ENCODE measurements around the gene WASF2. TPM values are rescaled to one million over a fixed set of nuclear protein-coding genes. Genes with fewer than 3 reads are reported as not detected.
"Not testable (repeated sequence)": the region's sequence is repeated elsewhere in the genome, so short reads cannot be mapped to it uniquely, and the experiment has no call there.

The WASF2 gene
- polyA plus RNA-seq, 1 donor from 2014 or later = 2.5 TPM

GRCh38 chr1:27435566-27436203 lies 54.3 kb downstream of the WASF2 start:
- Histone ChIP-seq H3K27ac (ENCODE audit: low read length) (no peak overlapping the region), H3F3A (ENCODE audit: insufficient read depth, low read length, poor library complexity, severe bottlenecking) (no peaks in the 10 kb centered on the region), H3K9me2 (ENCODE audit: insufficient read depth, low read length) (no peaks in the 10 kb centered on the region), H3K4me2 (ENCODE audit: low read length) (no peak overlapping the region), H3K4me3 (ENCODE audit: low read length) (no peak overlapping the region), H3K36me3 (ENCODE audit: insufficient read depth, low read length) (no peaks in the 10 kb centered on the region), H2AFZ (ENCODE audit: low read depth, low read length) (no peak overlapping the region), H3K27me3 (ENCODE audit: insufficient read depth, low read depth, low read length) (no peaks in the 10 kb centered on the region), H3K9ac (ENCODE audit: low read length) (no peak overlapping the region), H3K79me2 (replicated peaks; ENCODE audit: insufficient read depth, low read length) (no peaks in the 10 kb centered on the region), H3K9me3 (ENCODE audit: low read length) (no peaks in the 10 kb centered on the region), H4K20me1 (ENCODE audit: insufficient read depth) (no peaks in the 10 kb centered on the region)
- TF ChIP-seq POLR2AphosphoS5 (IDR thresholded peaks at IDR 0.05) = no peak
- TF ChIP-seq EP300 (conservative IDR thresholded peaks at IDR 0.05; ENCODE audit: poor library complexity, severe bottlenecking) = no peak
- no peak for TF ChIP-seq REST (IDR thresholded peaks at IDR 0.05; ENCODE audit: borderline replicate concordance)
- no peak for TF ChIP-seq EZH2 (IDR thresholded peaks at IDR 0.05; ENCODE audit: borderline replicate concordance, insufficient read depth, low read length, poor library complexity, severe bottlenecking)
- no peak for TF ChIP-seq RAD21 (conservative IDR thresholded peaks at IDR 0.05)
- no peak for TF ChIP-seq CTCF (IDR thresholded peaks at IDR 0.05; ENCODE audit: poor library complexity, severe bottlenecking)
- no peak for TF ChIP-seq TAF1 (IDR thresholded peaks at IDR 0.05; ENCODE audit: low read depth)
- no peak for TF ChIP-seq MXI1 (conservative IDR thresholded peaks at IDR 0.05; ENCODE audit: poor library complexity, severe bottlenecking)
- TF ChIP-seq SMC3 (conservative IDR thresholded peaks at IDR 0.05; ENCODE audit: poor library complexity) = no peak

- Histone ChIP-seq H3K4me2 (ENCODE audit: low read length) (no peak overlapping the region), H3K4me3 (ENCODE audit: low read length) (no peak overlapping the region), H3K27me3 (ENCODE audit: insufficient read depth, low read depth, low read length) (no peaks in the 10 kb centered on the region), H3K9me2 (ENCODE audit: insufficient read depth, low read length) (no peaks in the 10 kb centered on the region), H3F3A (ENCODE audit: insufficient read depth, low read length, poor library complexity, severe bottlenecking) (no peaks in the 10 kb centered on the region), H2AFZ (ENCODE audit: low read depth, low read length) (no peak overlapping the region), H3K79me2 (replicated peaks; ENCODE audit: insufficient read depth, low read length) (no peaks in the 10 kb centered on the region), H3K9me3 (ENCODE audit: low read length) (no peaks in the 10 kb centered on the region), H4K20me1 (ENCODE audit: insufficient read depth) (no peaks in the 10 kb centered on the region), H3K36me3 (ENCODE audit: insufficient read depth, low read length) (no peaks in the 10 kb centered on the region), H3K9ac (ENCODE audit: low read length) (no peak overlapping the region), H3K27ac (ENCODE audit: low read length) (no peak overlapping the region)
- no peak for TF ChIP-seq EZH2 (IDR thresholded peaks at IDR 0.05; ENCODE audit: borderline replicate concordance, insufficient read depth, low read length, poor library complexity, severe bottlenecking)
- TF ChIP-seq MXI1 (conservative IDR thresholded peaks at IDR 0.05; ENCODE audit: poor library complexity, severe bottlenecking) = no peak
- TF ChIP-seq TAF1 (IDR thresholded peaks at IDR 0.05; ENCODE audit: low read depth) = no peak
- no peak for TF ChIP-seq CTCF (IDR thresholded peaks at IDR 0.05; ENCODE audit: poor library complexity, severe bottlenecking)
- no peak for TF ChIP-seq POLR2AphosphoS5 (IDR thresholded peaks at IDR 0.05)
- no peak for TF ChIP-seq RAD21 (conservative IDR thresholded peaks at IDR 0.05)
- TF ChIP-seq REST (IDR thresholded peaks at IDR 0.05; ENCODE audit: borderline replicate concordance) = no peak
- TF ChIP-seq EP300 (conservative IDR thresholded peaks at IDR 0.05; ENCODE audit: poor library complexity, severe bottlenecking) = no peak
- no peak for TF ChIP-seq SMC3 (conservative IDR thresholded peaks at IDR 0.05; ENCODE audit: poor library complexity)
Measured at GRCh38 chr1:27433706-27434105, 56.3 kb downstream of the WASF2 start.

GRCh38 chr1:27432725-27433124 lies 57.2 kb downstream of the WASF2 start:
- H3K4me2 ChIP-seq (ENCODE audit: low read length); H3K79me2 ChIP-seq (replicated peaks; ENCODE audit: insufficient read depth, low read length); H3K9me2 ChIP-seq (ENCODE audit: insufficient read depth, low read length); H3K4me3 ChIP-seq (ENCODE audit: low read length); H3K27me3 ChIP-seq (ENCODE audit: insufficient read depth, low read depth, low read length); H3K9ac ChIP-seq (ENCODE audit: low read length); H3F3A ChIP-seq (ENCODE audit: insufficient read depth, low read length, poor library complexity, severe bottlenecking); H3K27ac ChIP-seq (ENCODE audit: low read length); H2AFZ ChIP-seq (ENCODE audit: low read depth, low read length); H4K20me1 ChIP-seq (ENCODE audit: insufficient read depth); H3K9me3 ChIP-seq (ENCODE audit: low read length); H3K36me3 ChIP-seq (ENCODE audit: insufficient read depth, low read length): not testable (repeated sequence)
